H9 (cell line): ENCODE results near the gene RUBCN. TPM values are rescaled to one million over a fixed set of nuclear protein-coding genes. Genes with fewer than 3 reads are reported as not detected.
"Not testable (repeated sequence)": the region's sequence is repeated elsewhere in the genome, so short reads cannot be mapped to it uniquely, and the experiment has no call there.

ENCODE experiments used
- DNase-seq: peaks from one replicate; pipeline ENCODE4 v3.0.0-alpha.2; 2017
- H2AFZ ChIP-seq: one replicate; pipeline ENCODE4 v1.6.1; 2013; ENCODE audit warnings: mild to moderate bottlenecking, low read length, control low read depth, moderate library complexity
- H2AK5ac ChIP-seq: 2 replicates; pipeline ENCODE4 v1.6.1; 2013; ENCODE audit warnings: low read length, control low read depth, mixed read lengths; ENCODE audit not compliant: insufficient read length
- H2BK120ac ChIP-seq: one replicate; pipeline ENCODE4 v1.6.1; 2013; ENCODE audit warnings: low read depth, mild to moderate bottlenecking, low read length, control low read depth, inconsistent platforms; ENCODE audit not compliant: poor library complexity, severe bottlenecking
- H2BK12ac ChIP-seq: 2 replicates; pipeline ENCODE4 v1.6.1; 2013; ENCODE audit warnings: low read length, control low read depth, mixed read lengths, low read depth; ENCODE audit not compliant: insufficient read length
- H2BK15ac ChIP-seq: 2 replicates; pipeline ENCODE4 v1.6.1; 2013; ENCODE audit warnings: low read depth, low read length, control low read depth
- H2BK20ac ChIP-seq: one replicate; pipeline ENCODE4 v1.6.1; 2013; ENCODE audit warnings: low read depth, mild to moderate bottlenecking, low read length, control low read depth, inconsistent platforms; ENCODE audit not compliant: poor library complexity, severe bottlenecking
- H2BK5ac ChIP-seq: 2 replicates; pipeline ENCODE4 v1.6.1; 2013; ENCODE audit warnings: low read length, control low read depth, mixed read lengths; ENCODE audit not compliant: insufficient read length
- H3K14ac ChIP-seq: 2 replicates; pipeline ENCODE4 v1.6.1; 2013; ENCODE audit warnings: low read length, control low read depth; ENCODE audit not compliant: insufficient read depth
- H3K18ac ChIP-seq: 2 replicates; pipeline ENCODE4 v1.6.1; 2013; ENCODE audit warnings: low read depth, mild to moderate bottlenecking, mixed read lengths, low read length, control low read depth; ENCODE audit not compliant: insufficient read length
- H3K23ac ChIP-seq: 2 replicates; pipeline ENCODE4 v1.6.1; 2013; ENCODE audit warnings: low read length, control low read depth, mixed read lengths, low read depth; ENCODE audit not compliant: insufficient read length
- H3K23me2 ChIP-seq: 2 replicates; pipeline ENCODE4 v1.6.1; 2013; ENCODE audit warnings: low read depth, mild to moderate bottlenecking, mixed read lengths, low read length, control low read depth; ENCODE audit not compliant: insufficient read length, poor library complexity, severe bottlenecking
- H3K27ac ChIP-seq: 2 replicates; pipeline ENCODE4 v1.5.1; 2013; ENCODE audit warnings: low read length, control low read depth, mixed read lengths, low read depth; ENCODE audit not compliant: insufficient read length
- H3K27me3 ChIP-seq: 2 replicates; pipeline ENCODE4 v1.6.1; 2013; ENCODE audit warnings: low read length, control low read depth, inconsistent platforms; ENCODE audit not compliant: insufficient read depth
- H3K4ac ChIP-seq: 2 replicates; pipeline ENCODE4 v1.6.1; 2013; ENCODE audit warnings: low read depth, mild to moderate bottlenecking, control low read depth, inconsistent platforms, low read length, moderate library complexity
- H3K4me1 ChIP-seq: 2 replicates; pipeline ENCODE4 v1.6.1; 2013; ENCODE audit warnings: low read length, control low read depth, inconsistent platforms; ENCODE audit not compliant: insufficient read depth
- H3K4me2 ChIP-seq: 2 replicates; pipeline ENCODE4 v1.6.1; 2013; ENCODE audit warnings: low read length, control low read depth, mixed read lengths; ENCODE audit not compliant: insufficient read length, insufficient read depth
- H3K56ac ChIP-seq: 2 replicates; pipeline ENCODE4 v1.6.1; 2013; ENCODE audit warnings: low read depth, mild to moderate bottlenecking, mixed read lengths, low read length, control low read depth; ENCODE audit not compliant: insufficient read length
- H3K79me1 ChIP-seq: 2 replicates; pipeline ENCODE4 v1.6.1; 2013; ENCODE audit warnings: low read depth, mild to moderate bottlenecking, moderate library complexity, low read length, control low read depth, inconsistent platforms; ENCODE audit not compliant: insufficient read depth, poor library complexity, severe bottlenecking
- H3K79me2 ChIP-seq: 2 replicates; pipeline ENCODE4 v1.6.1; 2013; ENCODE audit warnings: low read length, control low read depth, inconsistent platforms; ENCODE audit not compliant: insufficient read depth
- H3K9ac ChIP-seq: 2 replicates; pipeline ENCODE4 v1.6.1; 2013; ENCODE audit warnings: low read length, control low read depth, mixed read lengths; ENCODE audit not compliant: insufficient read length; ENCODE audit errors: extremely low read depth
- H3K9me3 ChIP-seq: one replicate; pipeline ENCODE4 v1.6.1; 2013; ENCODE audit warnings: low read depth, low read length, inconsistent platforms; ENCODE audit not compliant: control insufficient read depth
- H3T11ph ChIP-seq: one replicate; pipeline ENCODE4 v1.6.1; 2013; ENCODE audit warnings: mild to moderate bottlenecking, low read length, control low read depth, inconsistent platforms
- H4K20me1 ChIP-seq: one replicate; pipeline ENCODE4 v1.6.1; 2013; ENCODE audit not compliant: control insufficient read depth, insufficient read length, insufficient read depth
- H4K5ac ChIP-seq: 2 replicates; pipeline ENCODE4 v1.6.1; 2013; ENCODE audit warnings: low read depth, mild to moderate bottlenecking, mixed read lengths, low read length, control low read depth; ENCODE audit not compliant: insufficient read length
- H4K8ac ChIP-seq: replicated peaks from 2 replicates; pipeline ENCODE4 v1.6.1; 2013; ENCODE audit warnings: low read length, control low read depth, mixed read lengths, low read depth; ENCODE audit not compliant: insufficient read length
- H4K91ac ChIP-seq: 2 replicates; pipeline ENCODE4 v1.6.1; 2013; ENCODE audit warnings: low read depth, mild to moderate bottlenecking, moderate library complexity, mixed read lengths, low read length, control low read depth; ENCODE audit not compliant: insufficient read length
- H3K27ac Mint-ChIP-seq, 3 experiments: 2 replicates in 2 of 3; 3 replicates in 1 of 3; pipeline ENCODE4 v1.8.0; 2020 to 2021; ENCODE audit warnings: mixed read lengths in 3 of 3, mild to moderate bottlenecking in 1 of 3, moderate library complexity in 1 of 3
- H3K27me3 Mint-ChIP-seq: 2 replicates; pipeline ENCODE4 v1.8.0; 2021; ENCODE audit warnings: low read depth, mild to moderate bottlenecking, moderate library complexity, mixed read lengths
- H3K36me3 Mint-ChIP-seq, 3 experiments: 2 replicates in 2 of 3; 3 replicates in 1 of 3; pipeline ENCODE4 v1.8.0; 2020 to 2021; ENCODE audit warnings: low read depth in 3 of 3, mixed read lengths in 3 of 3; ENCODE audit not compliant: insufficient read depth in 1 of 3
- H3K4me1 Mint-ChIP-seq, 2 experiments: 2 replicates each; pipeline ENCODE4 v1.8.0; 2020; ENCODE audit warnings: mixed read lengths in 2 of 2
- H3K4me3 Mint-ChIP-seq, 2 experiments: 2 replicates in 1 of 2; 3 replicates in 1 of 2; pipeline ENCODE4 v1.8.0; 2020 to 2021; ENCODE audit warnings: mild to moderate bottlenecking in 2 of 2, mixed read lengths in 2 of 2, moderate library complexity in 1 of 2
- H3K9me3 Mint-ChIP-seq, 2 experiments: 2 replicates in 1 of 2; 3 replicates in 1 of 2; pipeline ENCODE4 v1.8.0; 2020; ENCODE audit warnings: mild to moderate bottlenecking in 2 of 2, mixed read lengths in 2 of 2, moderate library complexity in 1 of 2
- WGBS: extraction: QIAGEN DNeasy Blood & Tissue Kit; methylation state at CpG from one replicate; pipeline ENCODE4 v1.1.7; 2013; ENCODE audit warnings: missing lambda C conversion rate, low lambda C conversion rate, mixed read lengths; ENCODE audit not compliant: insufficient read length; ENCODE audit errors: extremely low coverage; 5-methylcytosine and 5-hydroxymethylcytosine counted together
- total RNA-seq: library from RNA; stranded (reverse); gene quantifications from 2 replicates; pipeline ENCODE4 v1.2.1, GENCODE V29; 2021

Gene RUBCN
- total RNA-seq, 1 experiment from 2014 or later: 17.7 TPM

DNA sequence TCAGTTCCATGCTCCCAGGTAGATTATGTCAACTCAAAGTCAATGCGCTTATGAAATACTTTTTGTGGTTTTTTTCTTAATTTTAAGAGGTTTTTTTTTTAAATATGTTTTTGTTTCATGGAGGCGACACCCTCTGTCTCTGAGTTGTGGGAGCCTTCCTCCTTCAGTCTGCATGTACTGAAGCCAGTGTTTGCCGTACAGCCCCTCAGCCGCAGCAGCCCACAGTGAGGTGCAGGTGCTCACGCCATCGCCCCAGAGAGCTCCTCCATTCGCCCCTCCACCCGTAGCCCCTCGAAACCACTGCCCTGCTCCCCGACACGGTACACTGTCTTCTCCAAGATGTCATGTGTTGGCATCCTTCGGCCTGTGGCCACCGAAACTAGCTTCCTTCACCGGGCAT is 107.4 kb downstream of the RUBCN start:
- H3K4ac ChIP-seq, H2BK12ac ChIP-seq, H3K79me1 ChIP-seq, H3K9ac ChIP-seq, H3K56ac ChIP-seq, H3K4me1 Mint-ChIP-seq, H3K18ac ChIP-seq, H3K27me3 Mint-ChIP-seq, H4K91ac ChIP-seq, H2BK20ac ChIP-seq, H2BK120ac ChIP-seq, H2AFZ ChIP-seq, H3K27ac Mint-ChIP-seq, H3K4me2 ChIP-seq, H3K27ac ChIP-seq, H3K14ac ChIP-seq, H4K5ac ChIP-seq, H2AK5ac ChIP-seq, DNase-seq, H3K79me2 ChIP-seq, H3K4me3 Mint-ChIP-seq, H4K20me1 ChIP-seq, H3K9me3 Mint-ChIP-seq, H3K23me2 ChIP-seq, H3T11ph ChIP-seq, H3K4me1 ChIP-seq, H2BK15ac ChIP-seq, H3K27me3 ChIP-seq, H3K23ac ChIP-seq, H2BK5ac ChIP-seq, H4K8ac ChIP-seq, H3K9me3 ChIP-seq, H3K36me3 Mint-ChIP-seq: not testable (repeated sequence)
- WGBS: no CpG with 5 or more reads among the region's 14 CpGs

DNA sequence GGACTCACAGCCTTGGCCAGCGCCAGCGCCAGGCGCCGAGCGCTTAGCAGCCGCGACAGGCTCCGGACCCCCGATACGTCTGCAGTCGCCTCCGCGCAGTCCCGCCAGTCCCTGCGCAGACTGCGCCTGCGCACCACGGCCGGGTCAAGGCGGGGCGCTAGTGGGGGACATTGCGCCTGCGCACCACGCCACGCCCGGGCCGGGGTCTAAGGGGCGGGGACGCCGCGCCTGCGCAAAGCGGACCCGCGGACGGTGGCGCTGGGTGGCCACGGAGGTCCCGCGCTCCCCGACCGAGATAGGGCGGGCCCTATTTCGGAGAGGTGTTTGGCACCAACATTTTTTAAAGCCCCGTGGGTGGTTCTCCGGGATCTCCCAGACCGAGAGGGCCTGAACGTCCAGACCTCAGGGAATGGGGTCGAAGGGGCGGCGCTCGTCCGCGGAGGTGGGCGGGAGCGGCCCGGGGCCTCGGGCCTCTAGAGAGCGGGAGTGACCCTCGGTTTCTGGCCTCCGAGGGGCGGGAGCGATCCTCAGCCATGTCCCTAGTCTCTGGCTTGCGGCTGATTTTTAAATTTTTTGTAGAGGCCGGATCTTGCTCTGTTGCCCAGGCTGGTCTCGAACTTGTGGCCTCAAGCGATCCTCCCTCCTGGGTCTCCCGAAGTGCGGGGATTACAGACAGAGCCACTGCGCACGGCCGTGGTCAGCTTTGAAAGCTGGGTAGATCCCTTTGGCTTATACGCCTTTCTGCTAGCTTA is 108.8 kb downstream of the RUBCN start:
- H3K56ac ChIP-seq, H2BK20ac ChIP-seq: not testable (repeated sequence)

More for the DNA sequence above, 108.8 kb downstream of the RUBCN start:
- H3K79me1 ChIP-seq, H3K4ac ChIP-seq, H2AFZ ChIP-seq, H2BK12ac ChIP-seq, H3K4me1 ChIP-seq, H4K8ac ChIP-seq, H3K27ac ChIP-seq, H2BK5ac ChIP-seq, H4K5ac ChIP-seq, H3K14ac ChIP-seq, H4K20me1 ChIP-seq, H3T11ph ChIP-seq, H3K79me2 ChIP-seq, H3K27ac Mint-ChIP-seq, H3K23me2 ChIP-seq, H2AK5ac ChIP-seq, H3K36me3 Mint-ChIP-seq, H4K91ac ChIP-seq, H2BK15ac ChIP-seq, H3K27me3 Mint-ChIP-seq, H3K9me3 ChIP-seq, H3K4me1 Mint-ChIP-seq, H3K9me3 Mint-ChIP-seq, H3K27me3 ChIP-seq, H3K23ac ChIP-seq, H2BK120ac ChIP-seq, H3K18ac ChIP-seq: not testable (repeated sequence)
- no CpG with 5 or more reads among the region's 73 CpGs for WGBS
- peak overlapping the region; percentile 31 for H3K9ac ChIP-seq
- peak; percentile 86 for DNase-seq
- H3K4me3 Mint-ChIP-seq: peak overlapping the region; percentile 65 to 80
- H3K4me2 ChIP-seq: peak overlapping the region; percentile 37
